Esophagus muscularis mucosa (tissue), 4 donors: Measurements from ENCODE around the gene CPEB2. TPM values are rescaled to one million over a fixed set of nuclear protein-coding genes. Genes with fewer than 3 reads are reported as not detected.

ENCODE experiments used
- DNase-seq: peaks from one replicate; pipeline ENCODE4 v3.0.0-alpha.2; 2017; ENCODE audit errors: extremely low spot score
- H3K27ac ChIP-seq, 4 donors: fragments of 200-600 bp; sonication (generic); replicated peaks in 1 of 4; 1 replicate in 3 of 4; 2 replicates in 1 of 4; pipeline ENCODE4 v1.5.1; 2016 to 2019; ENCODE audit warnings: mild to moderate bottlenecking in 1 of 4
- H3K27me3 ChIP-seq, 4 donors: fragments of 200-600 bp; sonication (generic); one replicate each; pipeline versions ENCODE4 v1.5.1 to v1.6.0; 2016 to 2019
- H3K36me3 ChIP-seq, 4 donors: fragments of 200-600 bp; sonication (generic); one replicate each; pipeline ENCODE4 v1.5.1; 2016 to 2019
- H3K4me1 ChIP-seq, 4 donors: fragments of 200-600 bp; sonication (generic); one replicate each; pipeline ENCODE4 v1.5.1; 2016 to 2019
- H3K4me3 ChIP-seq, 4 donors: fragments of 200-600 bp; sonication (generic); 1 replicate in 2 of 4; 2 replicates in 2 of 4; pipeline ENCODE4 v1.5.1; 2016 to 2019; ENCODE audit warnings: mild to moderate bottlenecking in 4 of 4, moderate library complexity in 1 of 4
- H3K9me3 ChIP-seq, 4 donors: fragments of 200-600 bp; sonication (generic); 1 replicate in 3 of 4; 2 replicates in 1 of 4; pipeline ENCODE4 v1.5.1; 2016 to 2019
- CTCF ChIP-seq, 3 experiments: fragments of 200-600 bp in 2 of 3; fragments of 450-650 bp in 1 of 3; sonication (generic) in 2 of 3; IDR thresholded peaks; one replicate each; pipeline ENCODE4 v1.5.1; 2017 to 2019; ENCODE audit warnings: antibody characterized with exemption in 3 of 3, mild to moderate bottlenecking in 2 of 3, moderate library complexity in 1 of 3
- EP300 ChIP-seq: sonication (generic); formaldehyde crosslinking; IDR thresholded peaks from one replicate; pipeline ENCODE4 v1.6.1; 2017; ENCODE audit warnings: antibody characterized with exemption
- POLR2A ChIP-seq: fragments of 450-650 bp; IDR thresholded peaks from one replicate; pipeline ENCODE4 v1.6.1; 2017; ENCODE audit warnings: antibody characterized with exemption, moderate library complexity, mild to moderate bottlenecking, low read depth
- POLR2AphosphoS5 ChIP-seq, 2 donors: sonication (generic); formaldehyde crosslinking; IDR thresholded peaks; one replicate each; pipeline ENCODE4 v1.6.1; 2017; ENCODE audit warnings: antibody characterized with exemption in 2 of 2
- whole genome bisulfite sequencing: methylation state at CpG from one replicate; pipeline ENCODE4 v1.1.5; 2018; 5-methylcytosine and 5-hydroxymethylcytosine counted together
- intact Hi-C: fragments of 100-400 bp; cut with DNase I; formaldehyde crosslinking; loops from one replicate; pipeline ENCODE4 v1.15.1; 2023
- total RNA-seq, 4 donors: library from RNA; depleted of rRNA; stranded (reverse); fragments of >200 nt; gene quantifications; one replicate each; pipeline versions ENCODE4 v1.1.0 to v1.2.1, GENCODE V29; 2016

CPEB2 gene
- 10 to 100 TPM; 23.7 to 35.7 (median 25.6) TPM for total RNA-seq

- Histone ChIP-seq H3K36me3 (no peaks in the 10 kb centered on the region), H3K27ac (peak within 1 kb of the TSS; percentile 99 to 100 (median 100)), H3K4me1 (peaks cover 10 to 24% (median 19%) of the 10 kb centered on the region in 4 donors), H3K4me3 (peak within 1 kb of the TSS; percentile 91 to 97 (median 96)), H3K27me3 (no peaks in the 10 kb centered on the region), H3K9me3 (no peaks in the 10 kb centered on the region)
- DNase-seq, result peak; percentile 99
- intact Hi-C loops, result loop anchor here (5.0 to 10.0 kb wide), 3 partner anchors 140 to 653 kb away; partner anchors contain the start of gene FBXL5
- peak; percentile 91 to 99 for TF ChIP-seq POLR2AphosphoS5 (IDR thresholded peaks at IDR 0.05)
- peak; percentile 98 for TF ChIP-seq POLR2A
- TF ChIP-seq EP300, result peak; percentile 79
- TF ChIP-seq CTCF (IDR thresholded peaks at IDR 0.05), result no peak
- 0% methylated on average over 3 of the region's 104 CpGs for WGBS
Observed at GRCh38 chr4:15001869-15002658, at the start of gene CPEB2. CPEB2 (plus strand) TSS chr4:15002481; CDS start chr4:15002674, 193 bp downstream.

GRCh38 chr4:14958436-14958835, 43.8 kb upstream of the CPEB2 start:
- WGBS, result 64% methylated on average over 3 of the region's 3 CpGs
- intact Hi-C loops, result no loop called here
- Histone ChIP-seq H3K4me3 (no peak overlapping the region), H3K36me3 (no peaks in the 10 kb centered on the region), H3K9me3 (no peaks in the 10 kb centered on the region), H3K27me3 (no peaks in the 10 kb centered on the region), H3K27ac (no peak overlapping the region), H3K4me1 (no peaks in the 10 kb centered on the region)
- DNase-seq, result no peak
- TF ChIP-seq EP300 (no peak), CTCF (IDR thresholded peaks at IDR 0.05) (no peak), POLR2AphosphoS5 (IDR thresholded peaks at IDR 0.05) (no peak), POLR2A (no peak)

GRCh38 chr4:14961292-14961691, 41.0 kb upstream of the CPEB2 start:
- intact Hi-C loops, result no loop called here
- TF ChIP-seq CTCF (IDR thresholded peaks at IDR 0.05) (no peak), EP300 (no peak), POLR2AphosphoS5 (IDR thresholded peaks at IDR 0.05) (no peak), POLR2A (no peak)
- H3K4me3 ChIP-seq, result no peak overlapping the region
- H3K27me3 ChIP-seq, result no peaks in the 10 kb centered on the region
- H3K9me3 ChIP-seq, result no peaks in the 10 kb centered on the region
- no peaks in the 10 kb centered on the region for H3K4me1 ChIP-seq
- DNase-seq, result no peak
- H3K36me3 ChIP-seq, result no peaks in the 10 kb centered on the region
- H3K27ac ChIP-seq, result no peak overlapping the region

GRCh38 chr4:14965071-14965470, 37.2 kb upstream of the CPEB2 start:
- H3K27me3 ChIP-seq, result no peaks in the 10 kb centered on the region
- H3K36me3 ChIP-seq, result no peaks in the 10 kb centered on the region
- TF ChIP-seq EP300 (no peak), CTCF (IDR thresholded peaks at IDR 0.05) (no peak), POLR2A (no peak), POLR2AphosphoS5 (IDR thresholded peaks at IDR 0.05) (no peak)
- no peaks in the 10 kb centered on the region for H3K9me3 ChIP-seq
- no peak overlapping the region for H3K4me3 ChIP-seq
- no peak for DNase-seq
- WGBS, result 86% methylated on average over 1 of the region's 1 CpG
- peaks cover 0 to 5% (median 0%) of the 10 kb centered on the region in 4 donors for H3K4me1 ChIP-seq
- intact Hi-C loops, result no loop called here
- H3K27ac ChIP-seq, result no peak overlapping the region
